HEK293T (cell line): ENCODE data around the gene ARMC9.

Source experiments
- BHLHE40 ChIP-seq: fragments of 450-650 bp; IDR thresholded peaks from 2 replicates; pipeline ENCODE4 v1.6.1; 2016; ENCODE audit warnings: mild to moderate bottlenecking, moderate library complexity, borderline replicate concordance
- CTBP1 ChIP-seq: fragments of 450-650 bp; IDR thresholded peaks from 2 replicates; pipeline ENCODE4 v1.6.1; 2016; ENCODE audit warnings: borderline replicate concordance
- ELF4 ChIP-seq: fragments of 450-650 bp; IDR thresholded peaks from 2 replicates; pipeline ENCODE4 v1.6.1; 2017; ENCODE audit warnings: antibody characterized with exemption
- FOXA1 ChIP-seq: fragments of 450-650 bp; IDR thresholded peaks from 2 replicates; pipeline ENCODE4 v1.6.1; 2016; ENCODE audit warnings: mild to moderate bottlenecking
- FOXK2 ChIP-seq: fragments of 450-650 bp; IDR thresholded peaks from 2 replicates; pipeline ENCODE4 v1.6.1; 2016; ENCODE audit warnings: mild to moderate bottlenecking
- FOXM1 ChIP-seq: fragments of 450-650 bp; IDR thresholded peaks from 2 replicates; pipeline ENCODE4 v1.6.1; 2017; ENCODE audit warnings: mild to moderate bottlenecking, borderline replicate concordance
- HDGF ChIP-seq: fragments of 450-650 bp; IDR thresholded peaks from 2 replicates; pipeline ENCODE4 v1.6.1; 2017; ENCODE audit warnings: antibody characterized with exemption, borderline replicate concordance
- L3MBTL2 ChIP-seq: fragments of 450-650 bp; conservative IDR thresholded peaks from 2 replicates; pipeline ENCODE4 v1.6.1; 2016; ENCODE audit warnings: mild to moderate bottlenecking
- SP1 ChIP-seq: fragments of 450-650 bp; IDR thresholded peaks from 2 replicates; pipeline ENCODE4 v1.6.1; 2017
- SUZ12 ChIP-seq: fragments of 450-650 bp; IDR thresholded peaks from 2 replicates; pipeline ENCODE4 v1.6.1; 2016; ENCODE audit warnings: mild to moderate bottlenecking
- TARDBP ChIP-seq: fragments of 450-650 bp; IDR thresholded peaks from 2 replicates; pipeline ENCODE4 v1.6.1; 2016
- ZNF384 ChIP-seq: fragments of 450-650 bp; IDR thresholded peaks from 2 replicates; pipeline ENCODE4 v1.6.1; 2016
- TF ChIP-seq, protein P1 (sequence below): fragments of 450-650 bp; IDR thresholded peaks from 2 replicates; pipeline ENCODE4 v1.6.1; 2016

DNA sequence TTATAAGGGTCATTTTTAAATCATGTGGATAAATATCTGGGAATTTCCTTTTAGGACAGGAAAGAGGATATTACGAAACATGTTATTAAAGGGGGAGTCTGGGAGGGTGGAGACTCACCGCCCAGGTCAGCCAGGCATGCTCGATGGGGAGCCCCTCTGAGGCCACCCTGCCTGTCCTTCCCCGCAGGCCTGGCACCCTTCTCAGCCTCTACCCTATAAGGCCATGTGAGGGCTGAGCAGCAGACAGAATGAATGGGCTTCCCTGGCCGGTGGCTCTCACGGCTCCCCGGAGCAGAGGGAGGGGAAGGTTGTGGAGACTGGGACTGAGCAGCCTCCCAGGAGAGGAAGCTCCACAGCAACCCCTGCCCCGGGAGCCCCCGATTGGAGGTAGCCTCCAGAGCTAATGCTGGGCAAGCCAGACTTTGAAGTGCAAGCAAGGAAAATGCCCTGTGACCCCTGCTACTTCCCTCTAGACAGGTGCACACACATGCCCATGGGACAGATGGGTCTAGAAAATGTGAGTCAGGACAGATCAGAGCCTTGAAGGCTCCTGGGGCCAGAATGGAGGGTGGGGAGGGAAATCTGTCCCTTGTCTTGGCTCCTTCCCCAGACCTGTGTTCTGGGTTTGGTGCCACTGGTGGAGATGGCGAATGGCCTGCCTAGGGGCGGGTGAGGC, 13.2 kb upstream of the ARMC9 start:
- no peak for TF ChIP-seq CTBP1
- no peak for TF ChIP-seq FOXK2
- TF ChIP-seq SP1, result no peak
- TF ChIP-seq FOXM1, result no peak
- TF ChIP-seq TARDBP, result no peak
- TF ChIP-seq BHLHE40, result no peak
- TF ChIP-seq, protein P1, sequence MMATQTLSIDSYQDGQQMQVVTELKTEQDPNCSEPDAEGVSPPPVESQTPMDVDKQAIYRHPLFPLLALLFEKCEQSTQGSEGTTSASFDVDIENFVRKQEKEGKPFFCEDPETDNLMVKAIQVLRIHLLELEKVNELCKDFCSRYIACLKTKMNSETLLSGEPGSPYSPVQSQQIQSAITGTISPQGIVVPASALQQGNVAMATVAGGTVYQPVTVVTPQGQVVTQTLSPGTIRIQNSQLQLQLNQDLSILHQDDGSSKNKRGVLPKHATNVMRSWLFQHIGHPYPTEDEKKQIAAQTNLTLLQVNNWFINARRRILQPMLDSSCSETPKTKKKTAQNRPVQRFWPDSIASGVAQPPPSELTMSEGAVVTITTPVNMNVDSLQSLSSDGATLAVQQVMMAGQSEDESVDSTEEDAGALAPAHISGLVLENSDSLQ, result no peak
- no peak for TF ChIP-seq HDGF
- no peak for TF ChIP-seq L3MBTL2
- TF ChIP-seq ZNF384, result no peak
- TF ChIP-seq FOXA1, result no peak
- no peak for TF ChIP-seq SUZ12
- no peak for TF ChIP-seq ELF4
